Nephron (organoid): ENCODE measurements around the gene UROC1.

ENCODE experiments used
- H3K27ac Mint-ChIP-seq, 3 experiments: 2 replicates each; pipeline ENCODE4 v1.8.0; 2020; ENCODE audit warnings: mixed read lengths in 3 of 3, mild to moderate bottlenecking in 2 of 3, moderate library complexity in 1 of 3
- H3K27me3 Mint-ChIP-seq: 2 replicates; pipeline ENCODE4 v1.8.0; 2021; ENCODE audit warnings: low read depth, mild to moderate bottlenecking, moderate library complexity, mixed read lengths
- H3K36me3 Mint-ChIP-seq: 2 replicates; pipeline ENCODE4 v1.8.0; 2020; ENCODE audit warnings: low read depth, mixed read lengths
- H3K4me1 Mint-ChIP-seq: 2 replicates; pipeline ENCODE4 v1.8.0; 2020; ENCODE audit warnings: mixed read lengths
- H3K4me3 Mint-ChIP-seq, 3 experiments: 2 replicates each; pipeline ENCODE4 v1.8.0; 2020; ENCODE audit warnings: mild to moderate bottlenecking in 3 of 3, mixed read lengths in 3 of 3, moderate library complexity in 2 of 3
- H3K9me3 Mint-ChIP-seq: 2 replicates; pipeline ENCODE4 v1.8.0; 2020; ENCODE audit warnings: mixed read lengths
- CTCF ChIP-seq, 3 experiments: fragments of 200-600 bp; sonication (generic); IDR thresholded peaks; one replicate each; pipeline ENCODE4 v1.5.0; 2021; ENCODE audit warnings: antibody characterized with exemption in 3 of 3; ENCODE audit not compliant: unreplicated experiment in 3 of 3

UROC1 gene

GRCh38 chr3:126494204-126494969 lies 23.2 kb downstream of the UROC1 start:
- Mint-ChIP-seq H3K36me3 (no peaks in the 10 kb centered on the region), H3K4me1 (no peaks in the 10 kb centered on the region), H3K9me3 (no peaks in the 10 kb centered on the region), H3K27me3 (peaks cover 8% of the 10 kb centered on the region), H3K27ac (no peak overlapping the region), H3K4me3 (no peak overlapping the region)
- TF ChIP-seq CTCF (IDR thresholded peaks at IDR 0.05; ENCODE audit: unreplicated experiment in 3 of 3), result no peak

GRCh38 chr3:126493739-126494138 lies 23.8 kb downstream of the UROC1 start:
- H3K36me3 Mint-ChIP-seq, result no peaks in the 10 kb centered on the region
- no peaks in the 10 kb centered on the region for H3K9me3 Mint-ChIP-seq
- peaks cover 11% of the 10 kb centered on the region for H3K27me3 Mint-ChIP-seq
- no peak for TF ChIP-seq CTCF (IDR thresholded peaks at IDR 0.05; ENCODE audit: unreplicated experiment in 3 of 3)
- no peak overlapping the region for H3K4me3 Mint-ChIP-seq
- H3K4me1 Mint-ChIP-seq, result no peaks in the 10 kb centered on the region
- H3K27ac Mint-ChIP-seq, result no peak overlapping the region

GRCh38 chr3:126493051-126493450 lies 24.5 kb downstream of the UROC1 start:
- Mint-ChIP-seq H3K27ac (no peak overlapping the region), H3K36me3 (no peaks in the 10 kb centered on the region), H3K4me3 (no peak overlapping the region), H3K4me1 (no peaks in the 10 kb centered on the region), H3K9me3 (no peaks in the 10 kb centered on the region), H3K27me3 (peaks cover 15% of the 10 kb centered on the region)
- no peak for TF ChIP-seq CTCF (IDR thresholded peaks at IDR 0.05; ENCODE audit: unreplicated experiment in 3 of 3)

- peaks cover 15% of the 10 kb centered on the region for H3K27me3 Mint-ChIP-seq
- H3K9me3 Mint-ChIP-seq, result no peaks in the 10 kb centered on the region
- TF ChIP-seq CTCF (IDR thresholded peaks at IDR 0.05; ENCODE audit: unreplicated experiment in 3 of 3), result no peak
- no peak overlapping the region for H3K27ac Mint-ChIP-seq
- no peaks in the 10 kb centered on the region for H3K36me3 Mint-ChIP-seq
- H3K4me3 Mint-ChIP-seq, result no peak overlapping the region
- H3K4me1 Mint-ChIP-seq, result peaks cover 9% of the 10 kb centered on the region
These were observed 26.2 kb downstream of the UROC1 start for GRCh38 chr3:126491221-126492013.

GRCh38 chr3:126490619-126491018 lies 27.0 kb downstream of the UROC1 start:
- no peak for TF ChIP-seq CTCF (IDR thresholded peaks at IDR 0.05; ENCODE audit: unreplicated experiment in 3 of 3)
- Mint-ChIP-seq H3K4me3 (no peak overlapping the region), H3K27me3 (peaks cover 15% of the 10 kb centered on the region), H3K9me3 (no peaks in the 10 kb centered on the region), H3K27ac (no peak overlapping the region), H3K36me3 (no peaks in the 10 kb centered on the region), H3K4me1 (peaks cover 11% of the 10 kb centered on the region)
